Activated T-cell treated with anti-CD3 and anti-CD28 coated beads for 24 hours (primary cell): ENCODE measurements around the gene E2F4.

Experiments
- DNase-seq: peaks from one replicate; pipeline ENCODE4 v3.0.0-alpha.2; 2020; ENCODE audit warnings: low read depth

E2F4 gene

GRCh38 chr16:67208154-67208896, 16.4 kb downstream of the E2F4 start:
- DNase-seq: no peak

DNA sequence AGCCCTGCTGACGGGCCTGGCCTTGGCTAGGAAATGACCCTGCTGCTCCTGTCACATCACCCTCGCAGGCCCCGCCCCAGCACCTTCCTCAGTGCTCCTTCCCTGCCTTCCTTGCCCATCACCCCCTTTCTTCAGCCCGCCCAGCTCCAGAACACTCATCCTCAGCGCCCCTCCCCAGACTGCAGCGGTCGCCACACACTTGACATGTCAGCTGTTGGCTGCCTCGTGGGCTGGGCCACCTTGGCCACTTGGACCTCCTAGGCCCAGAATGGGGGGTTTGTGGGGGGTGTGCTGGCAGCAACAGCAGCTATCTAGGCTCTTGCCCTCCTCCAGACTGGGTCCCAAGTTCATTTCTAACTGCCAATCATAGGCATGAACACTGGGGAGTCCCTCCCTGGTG, 17.6 kb downstream of the E2F4 start:
- DNase-seq: no peak

- no peak for DNase-seq
These were observed 18.3 kb downstream of the E2F4 start for GRCh38 chr16:67210069-67210937.

DNA sequence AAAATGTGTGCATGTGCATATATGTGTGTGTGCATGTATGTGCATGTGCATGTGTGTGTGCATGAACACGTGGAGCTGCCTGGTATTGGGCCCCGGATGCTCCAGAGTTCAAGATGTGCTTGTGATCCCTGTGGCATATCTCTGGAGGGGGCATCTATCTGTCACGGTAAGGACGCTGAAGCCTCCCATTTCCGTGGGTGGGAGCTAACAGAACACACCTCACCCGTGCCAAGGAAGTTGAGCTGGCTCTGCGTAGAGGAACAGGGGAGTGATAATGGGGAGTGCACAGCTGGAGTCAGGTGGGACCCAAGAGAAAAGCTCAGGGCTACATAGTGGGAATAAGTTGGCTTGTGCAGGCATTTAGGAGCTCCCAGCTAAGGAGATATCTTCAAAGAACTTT, 19.7 kb downstream of the E2F4 start:
- DNase-seq: no peak

DNA sequence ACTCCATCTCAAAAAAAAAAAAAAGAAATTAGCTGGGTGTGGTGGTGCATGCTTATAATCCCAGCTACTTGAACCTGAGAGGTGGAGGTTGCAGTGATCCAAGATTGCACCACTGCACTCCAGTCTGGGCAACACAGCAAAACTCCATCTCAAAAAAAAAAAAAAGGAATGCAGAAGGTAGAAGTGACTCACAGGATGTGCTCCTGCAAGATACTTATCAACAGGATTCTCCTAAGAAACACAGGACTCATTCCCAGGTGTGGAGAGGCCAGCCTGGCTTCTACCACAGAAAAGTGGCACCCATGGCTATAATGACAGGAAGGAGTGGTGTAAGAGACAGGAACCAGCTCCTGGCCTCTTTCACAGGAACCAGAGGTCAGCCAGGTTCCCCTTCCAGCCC, 20.8 kb downstream of the E2F4 start:
- DNase-seq: no peak

DNA sequence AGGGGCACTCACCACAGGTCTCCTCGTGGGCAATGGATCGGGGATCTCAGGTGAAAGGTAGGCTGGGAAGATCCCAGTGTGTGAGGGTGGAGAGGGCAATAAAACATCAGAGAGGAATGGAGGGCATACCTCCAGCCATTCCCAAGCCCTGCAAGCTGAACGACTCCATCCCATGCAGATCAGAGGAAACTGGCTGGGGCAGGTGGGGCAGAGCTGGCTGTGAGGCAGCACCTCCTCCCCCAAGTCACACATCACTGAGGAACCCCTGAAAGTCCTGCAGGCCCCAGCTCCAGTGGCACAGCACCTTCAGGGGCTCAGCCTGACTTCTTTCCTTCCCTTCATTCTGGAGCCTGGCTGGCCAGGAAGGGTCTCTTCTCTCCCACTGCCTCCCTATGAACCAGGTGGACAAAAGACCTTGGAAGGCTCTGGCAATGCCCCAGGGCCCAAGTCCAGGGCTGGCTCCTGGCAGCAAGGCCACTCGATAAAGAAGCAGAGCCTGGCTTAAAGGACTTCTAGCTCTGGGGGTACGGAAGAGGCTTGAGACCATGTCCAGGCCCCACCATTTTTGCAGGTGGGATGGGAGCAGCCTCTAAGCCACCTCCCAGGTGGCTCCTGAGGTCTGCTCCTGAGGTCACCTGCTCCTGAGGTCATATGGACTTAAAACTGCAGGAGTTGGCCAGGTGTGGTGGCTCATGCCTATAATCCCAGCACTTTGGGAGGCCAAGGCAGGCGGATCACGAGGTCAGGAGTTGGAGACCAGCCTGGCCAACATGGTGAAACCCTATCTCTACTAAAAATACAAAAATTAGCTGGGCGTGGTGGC, 21.5 kb downstream of the E2F4 start:
- DNase-seq: no peak

- DNase-seq: no peak
These were observed 23.8 kb downstream of the E2F4 start for GRCh38 chr16:67215706-67216105.

- DNase-seq: no peak
These were observed 24.9 kb downstream of the E2F4 start for GRCh38 chr16:67216612-67217490.

- no peak for DNase-seq
These were observed 32.0 kb downstream of the E2F4 start for GRCh38 chr16:67223992-67224391.

GRCh38 chr16:67226295-67226803, 34.4 kb downstream of the E2F4 start:
- no peak for DNase-seq

DNA sequence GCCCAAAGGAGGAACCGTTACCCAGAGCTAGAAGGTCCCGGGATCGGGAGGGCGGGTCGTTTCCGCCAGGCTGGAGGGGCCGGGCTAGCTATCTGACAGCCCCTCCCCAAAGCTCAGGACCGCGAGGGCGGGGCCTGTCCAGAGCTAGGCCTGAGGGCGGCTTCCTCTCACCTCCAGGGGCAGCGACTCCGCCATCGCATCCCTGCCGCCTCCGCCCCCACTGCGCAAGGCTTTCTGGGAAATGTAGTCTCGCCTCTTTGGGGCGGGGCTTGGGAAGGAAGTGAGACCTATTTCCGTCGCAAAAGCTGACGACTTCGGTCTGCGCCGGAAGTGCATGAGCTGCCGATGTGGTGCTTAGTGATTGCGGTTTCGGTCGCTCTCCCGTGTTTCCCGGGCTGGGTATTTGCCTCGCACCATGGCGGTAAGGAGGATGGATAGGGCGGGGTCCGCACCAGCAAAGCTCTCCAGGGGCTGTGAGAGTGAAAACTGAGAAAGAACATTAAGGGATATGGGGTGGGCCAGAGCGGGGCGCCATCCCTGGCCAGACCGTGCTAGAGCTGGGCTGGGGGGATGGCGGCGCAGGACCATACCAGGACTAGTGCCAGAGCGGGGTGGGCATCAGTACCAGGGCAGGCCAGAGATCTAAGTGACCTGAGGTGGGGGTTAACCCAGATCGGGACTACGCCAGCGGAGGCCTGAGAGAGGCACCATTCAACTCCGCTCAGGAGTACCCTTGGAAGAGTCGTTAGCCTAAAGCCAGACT, 35.0 kb downstream of the E2F4 start, which contains the start of gene TMEM208:
TMEM208 (plus strand) TSS at position 327 of the 763 bp plus-strand sequence; CDS start at position 416, 89 bp downstream.
- peak; percentile 99 for DNase-seq

GRCh38 chr16:67227567-67227921, 35.6 kb downstream of the E2F4 start:
- no peak for DNase-seq

GRCh38 chr16:67228034-67228785, 36.3 kb downstream of the E2F4 start:
- DNase-seq: no peak

GRCh38 chr16:67228905-67229304, 37.0 kb downstream of the E2F4 start:
- DNase-seq: no peak

DNA sequence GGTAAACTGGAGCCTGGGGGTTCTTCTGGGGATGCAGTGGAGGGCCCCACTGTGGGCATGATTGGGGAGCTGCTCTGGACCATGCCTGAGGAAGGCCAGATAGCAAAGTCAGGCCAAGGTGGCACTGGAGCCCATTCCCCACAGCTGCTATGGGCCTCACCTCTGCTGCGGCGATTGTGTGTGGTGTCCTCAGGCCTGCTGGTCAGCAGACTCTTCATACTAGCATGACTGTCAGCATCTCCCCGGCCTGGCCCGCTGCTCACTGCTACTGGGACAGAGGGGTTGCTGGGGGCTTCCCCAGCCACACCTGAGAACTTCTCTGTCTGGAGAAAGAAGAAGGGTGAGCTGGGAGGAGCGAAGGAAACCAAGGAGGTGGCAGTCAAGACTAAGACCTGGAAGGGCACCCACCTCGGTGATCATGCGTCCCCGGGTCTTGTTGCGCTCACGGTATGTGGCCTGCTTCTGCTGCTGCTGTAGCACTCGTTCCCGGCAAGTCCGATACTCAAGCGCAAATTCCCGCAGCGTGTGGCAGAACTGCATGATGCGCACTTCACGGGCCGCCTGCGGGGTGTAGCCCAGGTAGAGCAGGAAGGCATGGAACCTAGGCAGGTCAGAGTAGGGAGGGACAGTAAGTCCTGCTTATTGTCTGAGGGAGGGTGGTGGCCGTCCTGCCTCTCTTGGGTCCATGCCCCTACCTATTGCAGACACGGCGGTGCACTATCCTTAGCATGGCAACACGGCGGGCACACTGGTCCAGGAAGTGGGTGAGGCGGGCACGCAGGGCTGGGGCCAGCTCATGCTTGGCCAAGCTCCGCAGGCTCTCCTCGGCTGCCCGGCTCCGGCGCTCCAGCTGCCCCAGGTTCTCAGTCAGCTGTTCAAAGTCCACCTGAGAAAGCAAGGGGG, 38.2 kb downstream of the E2F4 start:
- DNase-seq: no peak

- DNase-seq: no peak
These were observed 39.1 kb downstream of the E2F4 start for GRCh38 chr16:67230809-67231660.

GRCh38 chr16:67233596-67233995, 41.6 kb downstream of the E2F4 start:
- no peak for DNase-seq

GRCh38 chr16:67234180-67234597, 42.2 kb downstream of the E2F4 start:
- no peak for DNase-seq
